CD14-positive monocyte (primary cell): Measurements from ENCODE around the gene CENPP. TPM values are rescaled to one million over a fixed set of nuclear protein-coding genes. Genes with fewer than 3 reads are reported as not detected.
A peak's percentile ranks its signal among the peaks of the same experiment; 100 is the strongest.

ENCODE experiments used
- DNase-seq, 3 donors: peaks; one replicate each; pipeline ENCODE4 v3.0.0-alpha.2; 2011 to 2022
- H2AFZ ChIP-seq: 2 replicates; pipeline ENCODE4 v1.6.0; 2012; ENCODE audit warnings: mild to moderate bottlenecking, low read depth, low read length, inconsistent platforms; ENCODE audit not compliant: insufficient read depth, poor library complexity, severe bottlenecking
- H3K27ac ChIP-seq, 2 donors: 1 replicate in 1 of 2; 2 replicates in 1 of 2; pipeline ENCODE4 v1.5.1; 2012 to 2013; ENCODE audit warnings: low read length in 2 of 2, control low read depth in 1 of 2, inconsistent platforms in 1 of 2, low read depth in 1 of 2, mild to moderate bottlenecking in 1 of 2
- H3K27me3 ChIP-seq, 2 donors: one replicate each; pipeline versions ENCODE4 v1.6.0 to v1.6.1; 2011 to 2013; ENCODE audit warnings: low read length in 2 of 2; ENCODE audit not compliant: control insufficient read depth in 2 of 2, insufficient read depth in 2 of 2
- H3K36me3 ChIP-seq, 2 donors: replicated peaks in 1 of 2; 1 replicate in 1 of 2; 2 replicates in 1 of 2; pipeline versions ENCODE4 v1.5.1 to v1.6.1; 2012 to 2013; ENCODE audit warnings: low read length in 2 of 2, control low read depth in 1 of 2, inconsistent platforms in 1 of 2, mild to moderate bottlenecking in 1 of 2; ENCODE audit not compliant: insufficient read depth in 2 of 2, control insufficient read depth in 1 of 2
- H3K4me1 ChIP-seq, 2 donors: 1 replicate in 1 of 2; 2 replicates in 1 of 2; pipeline versions ENCODE4 v1.5.1 to v1.6.1; 2012 to 2013; ENCODE audit warnings: low read length in 2 of 2, control low read depth in 1 of 2, inconsistent platforms in 1 of 2, mild to moderate bottlenecking in 1 of 2, moderate library complexity in 1 of 2; ENCODE audit not compliant: insufficient read depth in 2 of 2, control insufficient read depth in 1 of 2
- H3K4me2 ChIP-seq: replicated peaks from 2 replicates; pipeline ENCODE3; 2012; ENCODE audit warnings: low read length, moderate library complexity, mild to moderate bottlenecking; ENCODE audit not compliant: poor library complexity, severe bottlenecking; ENCODE audit errors: extremely low read depth
- H3K4me3 ChIP-seq, 3 experiments: fragments of 200-600 bp in 1 of 3; sonication (generic) in 1 of 3; replicated peaks in 1 of 3; 1 replicate in 2 of 3; 2 replicates in 1 of 3; pipeline ENCODE4 v1.5.1; 2011 to 2013; ENCODE audit warnings: low read length in 3 of 3, mild to moderate bottlenecking in 3 of 3, control low read depth in 2 of 3, low read depth in 2 of 3, inconsistent platforms in 1 of 3, moderate library complexity in 1 of 3
- H3K79me2 ChIP-seq: 2 replicates; pipeline ENCODE4 v1.6.0; 2012; ENCODE audit warnings: mild to moderate bottlenecking, control low read depth, inconsistent platforms, low read length, moderate library complexity; ENCODE audit not compliant: insufficient read depth
- H3K9ac ChIP-seq: 2 replicates; pipeline ENCODE4 v1.6.0; 2017; ENCODE audit warnings: low read length, mild to moderate bottlenecking; ENCODE audit not compliant: insufficient read depth, poor library complexity, severe bottlenecking
- H3K9me3 ChIP-seq, 2 donors: replicated peaks in 1 of 2; 1 replicate in 1 of 2; 2 replicates in 1 of 2; pipeline versions ENCODE4 v1.5.1 to v1.6.1; 2012 to 2013; ENCODE audit warnings: low read length in 2 of 2, control low read depth in 1 of 2; ENCODE audit not compliant: control insufficient read depth in 1 of 2, insufficient read depth in 1 of 2
- H4K20me1 ChIP-seq: 2 replicates; pipeline ENCODE4 v1.6.0; 2012; ENCODE audit warnings: mild to moderate bottlenecking, low read length, control low read depth, moderate library complexity; ENCODE audit not compliant: insufficient read depth
- H3K27ac Mint-ChIP-seq, 7 donors: one replicate each; pipeline ENCODE4 v1.8.0; 2020; ENCODE audit warnings: mild to moderate bottlenecking in 7 of 7, mixed read lengths in 7 of 7, moderate library complexity in 6 of 7, inconsistent platforms in 2 of 7
- H3K27me3 Mint-ChIP-seq, 3 donors: one replicate each; pipeline ENCODE4 v1.8.0; 2021 to 2022; ENCODE audit warnings: low read depth in 3 of 3, mild to moderate bottlenecking in 3 of 3, mixed read lengths in 3 of 3, moderate library complexity in 3 of 3, inconsistent platforms in 1 of 3
- H3K36me3 Mint-ChIP-seq, 2 donors: one replicate each; pipeline ENCODE4 v1.8.0; 2020; ENCODE audit warnings: mixed read lengths in 2 of 2, inconsistent platforms in 1 of 2, mild to moderate bottlenecking in 1 of 2
- H3K4me1 Mint-ChIP-seq: one replicate; pipeline ENCODE4 v1.8.0; 2020; ENCODE audit warnings: mild to moderate bottlenecking, mixed read lengths
- H3K4me3 Mint-ChIP-seq, 2 donors: one replicate each; pipeline ENCODE4 v1.8.0; 2020; ENCODE audit warnings: mild to moderate bottlenecking in 2 of 2, mixed read lengths in 2 of 2, moderate library complexity in 1 of 2
- H3K9me3 Mint-ChIP-seq, 7 donors: one replicate each; pipeline ENCODE4 v1.8.0; 2020 to 2022; ENCODE audit warnings: mixed read lengths in 7 of 7, mild to moderate bottlenecking in 6 of 7, moderate library complexity in 6 of 7, inconsistent platforms in 2 of 7
- CTCF ChIP-seq: fragments of 200-600 bp; IDR thresholded peaks from one replicate; pipeline ENCODE4 v1.8.0; 2022; ENCODE audit warnings: antibody characterized with exemption, mild to moderate bottlenecking
- WGBS: methylation state at CpG from one replicate; pipeline ENCODE4 v1.1.5; 2013; ENCODE audit warnings: missing lambda C conversion rate; ENCODE audit not compliant: insufficient coverage; 5-methylcytosine and 5-hydroxymethylcytosine counted together
- intact Hi-C, 2 donors: fragments of 100-400 bp; cut with micrococcal nuclease; formaldehyde crosslinking; loops; one replicate each; pipeline versions ENCODE4 v1.15.0 to v1.15.1; 2023
- polyA plus RNA-seq, 3 donors: library from polyadenylated mRNA; depleted of rRNA in 1 of 3; unstranded in 2 of 3; stranded (reverse) in 1 of 3; fragments of 300-500 nt in 2 of 3; fragments of >200 nt in 1 of 3; fragmentation: Illumina TruSeq in 2 of 3; gene quantifications; 1 replicate in 2 of 3; 2 replicates in 1 of 3; pipeline ENCODE4 v1.2.3, GENCODE V29; 2012 to 2021

CENPP gene
- polyA plus RNA-seq, 3 donors = 0.50 to 1.1 (median 1.1) TPM

GRCh38 chr9:92291577-92291976 is 34.2 kb upstream of the CENPP start:
- Histone ChIP-seq H2AFZ (no peak overlapping the region), H3K9ac (no peak overlapping the region), H3K4me1 (peaks cover 14 to 23% of the 10 kb centered on the region in 2 donors), H3K36me3 (peaks cover 11 to 33% of the 10 kb centered on the region in 2 donors), H3K4me3 (no peak overlapping the region), H3K4me2 (no peak overlapping the region), H3K27ac (no peak overlapping the region), H3K9me3 (no peaks in the 10 kb centered on the region), H3K79me2 (peaks cover 42% of the 10 kb centered on the region), H3K27me3 (no peaks in the 10 kb centered on the region), H4K20me1 (no peaks in the 10 kb centered on the region)
- Mint-ChIP-seq H3K36me3 (peaks cover 18 to 21% of the 10 kb centered on the region in 2 donors), H3K9me3 (no peaks in the 10 kb centered on the region), H3K27me3 (no peaks in the 10 kb centered on the region), H3K4me1 (peaks cover 20% of the 10 kb centered on the region), H3K27ac (no peak overlapping the region), H3K4me3 (no peak overlapping the region)
- DNase-seq = no peak
- no CpG with 5 or more reads among the region's 2 CpGs for WGBS
- TF ChIP-seq CTCF = no peak
- intact Hi-C loops = loop anchor here (5.0 to 10.0 kb wide), 2 partner anchors 36 to 177 kb away; partner anchors contain the start of genes SPTLC1 (in 2 of the 2), CENPP (in 1 of the 2) and NOL8 (in 1 of the 2)

GRCh38 chr9:92292338-92293074 is 33.2 kb upstream of the CENPP start:
- Histone ChIP-seq H3K27ac (peak overlapping the region in 1 of 2 donors; percentile 89), H4K20me1 (no peaks in the 10 kb centered on the region), H3K27me3 (no peaks in the 10 kb centered on the region), H3K4me3 (peak overlapping the region; percentile 79 to 93 (median 84)), H3K9ac (peak overlapping the region; percentile 73), H3K4me2 (peak overlapping the region; percentile 92), H3K79me2 (peaks cover 42% of the 10 kb centered on the region), H3K36me3 (peaks cover 13 to 34% of the 10 kb centered on the region in 2 donors), H2AFZ (peak overlapping the region; percentile 95), H3K4me1 (peaks cover 14 to 23% of the 10 kb centered on the region in 2 donors), H3K9me3 (no peaks in the 10 kb centered on the region)
- Mint-ChIP-seq H3K4me1 (peaks cover 20% of the 10 kb centered on the region), H3K9me3 (no peaks in the 10 kb centered on the region), H3K36me3 (peaks cover 18 to 22% of the 10 kb centered on the region in 2 donors), H3K27me3 (no peaks in the 10 kb centered on the region), H3K4me3 (peak overlapping the region; percentile 92 to 97), H3K27ac (peak overlapping the region; percentile 25 to 95 (median 89))
- intact Hi-C loops = loop anchor here (2.0 to 10.0 kb wide), 3 partner anchors 32 to 178 kb away; partner anchors contain the start of genes CENPP (in 2 of the 2), NOL8 (in 2 of the 2) and SPTLC1 (in 2 of the 2)
- peak; percentile 33 to 88 (median 60) for DNase-seq
- 43% methylated on average over 8 of the region's 8 CpGs for WGBS
- TF ChIP-seq CTCF = no peak
